ENCODE measurements around the gene NR5A1. TPM values are rescaled to one million over a fixed set of nuclear protein-coding genes. Genes with fewer than 3 reads are reported as not detected.

Gene NR5A1
- total RNA-seq, 1 donor from 2014 or later = 1.2 TPM

DNA sequence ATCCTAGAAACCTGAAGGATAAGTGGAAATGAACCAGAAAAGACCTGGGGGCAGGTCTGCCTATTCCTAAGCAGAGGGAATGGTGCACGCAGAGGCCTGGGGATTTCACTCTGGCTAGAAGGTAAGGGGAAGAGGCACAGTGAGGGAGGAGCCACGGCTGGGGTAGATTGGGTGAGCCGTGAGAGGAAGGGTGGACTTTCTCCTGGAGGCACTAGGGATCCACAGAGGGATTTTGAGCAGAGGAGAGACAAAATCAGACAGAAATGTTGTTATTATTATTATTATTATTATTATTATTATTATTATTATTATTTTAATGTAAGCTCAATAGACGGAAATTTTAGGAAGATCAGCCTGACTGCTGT lies 59.9 kb downstream of the NR5A1 start:
- no peak for DNase-seq (ENCODE audit: low spot score)
- H3K36me3 Mint-ChIP-seq (ENCODE audit: low read depth, unreplicated experiment) = no peaks in the 10 kb centered on the region
- H3K27me3 Mint-ChIP-seq (ENCODE audit: unreplicated experiment) = peaks cover 7% of the 10 kb centered on the region
- H3K4me3 Mint-ChIP-seq (ENCODE audit: unreplicated experiment) = no peak overlapping the region
- H3K4me1 Mint-ChIP-seq (ENCODE audit: unreplicated experiment) = peaks cover 5% of the 10 kb centered on the region
- no peak overlapping the region for H3K27ac Mint-ChIP-seq (ENCODE audit: unreplicated experiment)
- TF ChIP-seq, protein P1, sequence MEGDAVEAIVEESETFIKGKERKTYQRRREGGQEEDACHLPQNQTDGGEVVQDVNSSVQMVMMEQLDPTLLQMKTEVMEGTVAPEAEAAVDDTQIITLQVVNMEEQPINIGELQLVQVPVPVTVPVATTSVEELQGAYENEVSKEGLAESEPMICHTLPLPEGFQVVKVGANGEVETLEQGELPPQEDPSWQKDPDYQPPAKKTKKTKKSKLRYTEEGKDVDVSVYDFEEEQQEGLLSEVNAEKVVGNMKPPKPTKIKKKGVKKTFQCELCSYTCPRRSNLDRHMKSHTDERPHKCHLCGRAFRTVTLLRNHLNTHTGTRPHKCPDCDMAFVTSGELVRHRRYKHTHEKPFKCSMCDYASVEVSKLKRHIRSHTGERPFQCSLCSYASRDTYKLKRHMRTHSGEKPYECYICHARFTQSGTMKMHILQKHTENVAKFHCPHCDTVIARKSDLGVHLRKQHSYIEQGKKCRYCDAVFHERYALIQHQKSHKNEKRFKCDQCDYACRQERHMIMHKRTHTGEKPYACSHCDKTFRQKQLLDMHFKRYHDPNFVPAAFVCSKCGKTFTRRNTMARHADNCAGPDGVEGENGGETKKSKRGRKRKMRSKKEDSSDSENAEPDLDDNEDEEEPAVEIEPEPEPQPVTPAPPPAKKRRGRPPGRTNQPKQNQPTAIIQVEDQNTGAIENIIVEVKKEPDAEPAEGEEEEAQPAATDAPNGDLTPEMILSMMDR (IDR thresholded peaks at IDR 0.05; ENCODE audit: unreplicated experiment) = no peak
- H3K9me3 Mint-ChIP-seq (ENCODE audit: unreplicated experiment) = no peaks in the 10 kb centered on the region

DNA sequence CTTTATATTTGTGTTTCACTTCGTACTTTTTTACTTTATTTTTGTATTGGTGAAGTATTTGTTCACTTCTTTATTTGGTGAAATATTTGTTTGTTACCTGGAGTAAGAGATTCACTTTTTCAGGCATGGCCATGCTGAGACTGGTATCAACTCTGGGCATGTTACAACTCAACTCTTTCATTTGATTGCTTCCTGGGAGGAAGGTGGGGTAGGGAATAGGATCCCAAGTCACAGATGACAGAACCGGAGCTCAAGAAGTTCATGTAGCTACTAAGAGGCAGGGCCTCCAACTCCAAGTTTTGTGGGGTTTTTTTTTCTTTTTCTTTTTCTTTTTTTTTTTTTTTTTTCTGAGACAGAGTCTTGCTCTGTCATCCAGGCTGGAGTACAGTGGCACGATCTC lies 63.0 kb downstream of the NR5A1 start:
- TF ChIP-seq, protein P1 (IDR thresholded peaks at IDR 0.05; ENCODE audit: unreplicated experiment) = no peak
- DNase-seq (ENCODE audit: low spot score) = no peak

DNA sequence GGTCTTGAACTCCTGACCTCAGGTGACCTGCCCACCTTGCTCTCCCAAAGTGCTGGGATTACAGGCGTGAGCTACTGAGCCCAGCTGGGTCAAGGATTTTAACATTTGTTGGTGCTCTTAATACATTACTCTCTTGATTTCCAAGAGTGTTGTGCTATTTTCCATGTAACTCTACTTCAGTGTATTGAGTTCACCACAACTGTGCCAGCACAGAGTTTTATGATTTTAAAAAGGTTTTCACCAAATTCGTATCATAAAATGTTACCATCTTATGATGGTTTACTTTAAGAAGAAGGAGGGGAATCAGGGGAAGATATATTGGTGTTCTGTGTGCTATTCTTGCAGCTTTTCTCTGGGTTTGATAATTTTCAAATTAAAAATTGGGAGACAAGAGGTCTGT lies 63.6 kb downstream of the NR5A1 start:
- H3K27me3 Mint-ChIP-seq (ENCODE audit: unreplicated experiment) = peaks cover 7% of the 10 kb centered on the region
- no peak overlapping the region for H3K27ac Mint-ChIP-seq (ENCODE audit: unreplicated experiment)
- H3K4me1 Mint-ChIP-seq (ENCODE audit: unreplicated experiment) = no peaks in the 10 kb centered on the region
- H3K36me3 Mint-ChIP-seq (ENCODE audit: low read depth, unreplicated experiment) = peaks cover 4% of the 10 kb centered on the region
- H3K4me3 Mint-ChIP-seq (ENCODE audit: unreplicated experiment) = no peak overlapping the region
- no peaks in the 10 kb centered on the region for H3K9me3 Mint-ChIP-seq (ENCODE audit: unreplicated experiment)
- TF ChIP-seq, protein P1 (IDR thresholded peaks at IDR 0.05; ENCODE audit: unreplicated experiment) = no peak
- no peak for DNase-seq (ENCODE audit: low spot score)

More for the DNA sequence above, 63.0 kb downstream of the NR5A1 start:
- Mint-ChIP-seq H3K27ac (ENCODE audit: unreplicated experiment) (no peak overlapping the region), H3K9me3 (ENCODE audit: unreplicated experiment) (no peaks in the 10 kb centered on the region), H3K36me3 (ENCODE audit: low read depth, unreplicated experiment) (peaks cover 4% of the 10 kb centered on the region), H3K4me1 (ENCODE audit: unreplicated experiment) (no peaks in the 10 kb centered on the region), H3K4me3 (ENCODE audit: unreplicated experiment) (no peak overlapping the region), H3K27me3 (ENCODE audit: unreplicated experiment) (peaks cover 7% of the 10 kb centered on the region)

DNA sequence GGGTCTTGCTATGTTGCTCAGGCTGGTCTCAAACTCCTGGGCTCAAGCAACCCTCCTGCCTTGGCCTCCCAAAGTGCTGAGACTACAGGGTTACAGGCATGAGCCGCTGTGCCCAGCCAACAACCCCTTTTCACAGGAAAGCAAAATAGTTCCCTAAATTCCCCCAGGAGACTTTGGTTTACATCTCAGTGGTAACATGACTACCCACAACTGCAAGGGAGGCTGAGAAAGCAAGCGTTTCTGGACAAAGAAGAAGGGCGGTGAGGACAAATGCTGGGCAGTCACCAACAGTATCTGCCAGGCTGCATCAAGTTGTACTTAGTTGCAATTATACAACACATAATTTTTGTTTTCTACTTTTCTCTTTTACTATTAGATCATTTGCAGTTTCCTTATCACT lies 64.4 kb downstream of the NR5A1 start:
- Mint-ChIP-seq H3K4me1 (ENCODE audit: unreplicated experiment) (no peaks in the 10 kb centered on the region), H3K27me3 (ENCODE audit: unreplicated experiment) (peaks cover 9% of the 10 kb centered on the region), H3K27ac (ENCODE audit: unreplicated experiment) (no peak overlapping the region), H3K9me3 (ENCODE audit: unreplicated experiment) (no peaks in the 10 kb centered on the region), H3K36me3 (ENCODE audit: low read depth, unreplicated experiment) (peaks cover 4% of the 10 kb centered on the region), H3K4me3 (ENCODE audit: unreplicated experiment) (no peak overlapping the region)
- DNase-seq (ENCODE audit: low spot score) = no peak
- TF ChIP-seq, protein P1 (IDR thresholded peaks at IDR 0.05; ENCODE audit: unreplicated experiment) = no peak

DNA sequence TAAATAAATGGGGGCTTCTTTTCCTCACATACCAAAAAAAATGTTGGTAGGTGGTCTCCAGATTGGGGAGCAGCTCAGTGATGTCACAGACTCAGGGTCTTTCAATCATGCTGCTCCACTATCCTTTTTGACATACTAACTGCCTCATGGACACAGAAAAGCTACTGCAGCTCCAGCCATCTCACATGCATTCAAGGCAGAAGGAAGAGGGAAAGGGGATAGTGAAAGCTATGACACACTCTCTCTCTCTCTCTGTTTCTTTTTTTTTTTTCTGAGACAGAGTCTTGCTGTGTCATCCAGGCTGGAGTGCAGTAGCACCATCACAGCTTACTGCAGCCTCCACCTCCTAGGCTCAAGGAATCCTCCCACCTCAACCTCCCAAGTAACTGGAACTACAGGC lies 64.8 kb downstream of the NR5A1 start:
- Mint-ChIP-seq H3K4me3 (ENCODE audit: unreplicated experiment) (no peak overlapping the region), H3K4me1 (ENCODE audit: unreplicated experiment) (no peaks in the 10 kb centered on the region), H3K27me3 (ENCODE audit: unreplicated experiment) (peaks cover 9% of the 10 kb centered on the region), H3K27ac (ENCODE audit: unreplicated experiment) (no peak overlapping the region), H3K36me3 (ENCODE audit: low read depth, unreplicated experiment) (peaks cover 4% of the 10 kb centered on the region), H3K9me3 (ENCODE audit: unreplicated experiment) (no peaks in the 10 kb centered on the region)
- DNase-seq (ENCODE audit: low spot score) = no peak
- TF ChIP-seq, protein P1 (IDR thresholded peaks at IDR 0.05; ENCODE audit: unreplicated experiment) = no peak

Data from endothelial cell (in vitro differentiated cells).